ENCODE data around the gene GPNMB.

The GPNMB gene

DNA sequence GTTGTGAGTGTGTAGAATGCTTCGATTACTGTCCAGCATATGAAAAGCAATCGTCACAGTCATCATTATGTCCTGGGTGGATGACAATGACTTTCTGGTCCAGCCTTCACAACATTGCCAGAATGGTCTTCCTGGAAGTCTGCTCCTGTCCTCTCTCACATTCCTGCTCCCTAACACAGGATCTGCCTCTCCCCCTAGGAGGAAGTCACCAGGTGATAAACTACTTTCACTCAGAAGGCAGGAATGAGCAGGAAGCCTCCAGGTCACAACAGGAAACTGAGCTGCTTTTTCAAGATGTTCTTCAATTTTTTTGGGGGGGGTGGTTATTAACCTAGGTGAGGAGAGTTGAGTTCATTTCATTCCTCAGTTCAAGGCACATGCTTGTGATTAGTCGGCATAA is 13.6 kb upstream of the GPNMB start:
- CTCF ChIA-PET, result no interaction called here
- POLR2A ChIA-PET, result no interaction called here
- TF ChIP-seq, protein P1, sequence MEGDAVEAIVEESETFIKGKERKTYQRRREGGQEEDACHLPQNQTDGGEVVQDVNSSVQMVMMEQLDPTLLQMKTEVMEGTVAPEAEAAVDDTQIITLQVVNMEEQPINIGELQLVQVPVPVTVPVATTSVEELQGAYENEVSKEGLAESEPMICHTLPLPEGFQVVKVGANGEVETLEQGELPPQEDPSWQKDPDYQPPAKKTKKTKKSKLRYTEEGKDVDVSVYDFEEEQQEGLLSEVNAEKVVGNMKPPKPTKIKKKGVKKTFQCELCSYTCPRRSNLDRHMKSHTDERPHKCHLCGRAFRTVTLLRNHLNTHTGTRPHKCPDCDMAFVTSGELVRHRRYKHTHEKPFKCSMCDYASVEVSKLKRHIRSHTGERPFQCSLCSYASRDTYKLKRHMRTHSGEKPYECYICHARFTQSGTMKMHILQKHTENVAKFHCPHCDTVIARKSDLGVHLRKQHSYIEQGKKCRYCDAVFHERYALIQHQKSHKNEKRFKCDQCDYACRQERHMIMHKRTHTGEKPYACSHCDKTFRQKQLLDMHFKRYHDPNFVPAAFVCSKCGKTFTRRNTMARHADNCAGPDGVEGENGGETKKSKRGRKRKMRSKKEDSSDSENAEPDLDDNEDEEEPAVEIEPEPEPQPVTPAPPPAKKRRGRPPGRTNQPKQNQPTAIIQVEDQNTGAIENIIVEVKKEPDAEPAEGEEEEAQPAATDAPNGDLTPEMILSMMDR (IDR thresholded peaks at IDR 0.05; ENCODE audit: insufficient read depth, low read length, missing control alignments), result no peak
- no peak overlapping the region for H3K4me3 ChIP-seq (ENCODE audit: low read depth, low read length)
- no peak for DNase-seq (ENCODE audit: low read depth, low spot score)

DNA sequence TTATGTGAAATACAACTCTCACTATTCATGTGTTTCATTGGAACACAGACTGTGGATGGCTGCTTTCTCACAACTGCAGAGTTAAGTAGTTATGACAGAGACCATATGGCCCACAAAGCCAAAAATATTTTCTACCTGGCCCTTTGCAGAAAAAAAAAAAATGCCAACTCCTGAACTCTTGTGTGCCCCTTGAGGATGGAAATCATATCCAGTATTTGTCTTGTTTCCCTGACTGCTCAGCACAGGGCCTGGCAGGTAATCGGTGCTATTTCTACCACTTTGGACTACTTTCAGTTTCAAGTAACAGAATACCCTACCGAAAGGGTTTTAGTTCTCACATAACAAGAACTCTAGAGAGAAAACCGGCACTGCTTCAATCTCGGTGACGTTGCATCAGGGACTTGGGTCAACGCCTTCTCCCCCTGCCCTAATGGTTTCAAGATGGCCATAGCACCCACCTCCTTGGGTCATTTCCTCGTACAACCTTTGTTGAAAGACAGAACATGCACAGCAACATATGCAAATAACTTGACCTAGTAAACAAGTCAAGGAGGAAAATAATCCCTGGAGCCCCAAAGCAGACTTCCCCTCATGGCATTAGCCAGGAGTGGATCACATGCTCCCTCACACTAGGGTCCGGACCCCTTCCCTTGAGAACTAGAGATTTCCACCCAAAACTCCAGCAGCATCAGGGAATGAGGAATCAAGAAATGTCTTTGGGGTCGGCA is 11.8 kb upstream of the GPNMB start:
- ChIA-PET CTCF (interaction anchor here (0.8 kb wide), 1 partner anchor 11 kb away, joined by 3 read pairs; no protein-coding TSS in a partner anchor), POLR2A (no interaction called here)
- TF ChIP-seq, protein P1 (IDR thresholded peaks at IDR 0.05; ENCODE audit: insufficient read depth, low read length, missing control alignments), result no peak
- DNase-seq (ENCODE audit: low read depth, low spot score), result no peak
- H3K4me3 ChIP-seq (ENCODE audit: low read depth, low read length), result no peak overlapping the region

DNA sequence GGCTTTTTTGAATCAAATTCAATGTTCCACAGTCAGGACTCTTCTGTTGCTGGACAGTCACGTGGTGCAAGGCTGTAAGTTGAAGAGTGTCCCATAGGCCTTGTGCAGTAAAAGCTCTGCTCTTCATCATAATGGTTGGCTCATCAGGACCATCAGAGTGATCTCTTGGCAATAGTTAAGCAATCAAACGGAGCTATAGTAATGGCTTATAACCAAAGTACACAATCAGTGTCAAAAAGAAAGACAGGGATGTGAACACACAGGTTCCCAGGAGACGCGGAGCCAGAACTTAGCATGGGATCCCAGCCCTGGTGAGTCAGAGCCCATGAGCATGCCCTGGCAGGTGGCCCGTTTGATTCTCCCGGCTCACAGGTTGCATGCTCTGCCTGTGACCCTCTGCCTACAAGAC is 10.8 kb upstream of the GPNMB start:
- TF ChIP-seq, protein P1 (IDR thresholded peaks at IDR 0.05; ENCODE audit: insufficient read depth, low read length, missing control alignments), result no peak
- ChIA-PET POLR2A (no interaction called here), CTCF (interaction anchor here (0.8 kb wide), 1 partner anchor 10 kb away, joined by 3 read pairs; no protein-coding TSS in a partner anchor)
- DNase-seq (ENCODE audit: low read depth, low spot score), result no peak
- no peak overlapping the region for H3K4me3 ChIP-seq (ENCODE audit: low read depth, low read length)

DNA sequence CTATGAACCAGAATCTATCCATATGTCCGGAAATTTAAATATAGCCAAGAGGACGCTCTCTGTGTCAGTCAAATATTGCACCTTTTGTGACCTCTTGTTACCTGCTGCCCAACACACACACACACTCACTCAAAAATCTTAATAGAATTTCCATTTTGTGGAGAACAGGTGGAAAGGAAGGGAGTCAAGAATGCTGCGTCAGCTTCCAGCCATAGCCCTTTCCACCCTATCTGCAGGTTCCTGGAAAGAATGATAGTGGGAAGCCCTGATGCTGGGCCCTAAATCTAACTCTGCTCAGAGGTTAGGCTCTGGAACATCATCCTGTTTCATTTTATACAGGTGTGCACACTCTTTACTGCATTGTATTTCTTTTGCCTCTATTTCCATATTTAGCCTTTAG is 9.6 kb upstream of the GPNMB start:
- TF ChIP-seq, protein P1 (IDR thresholded peaks at IDR 0.05; ENCODE audit: insufficient read depth, low read length, missing control alignments), result no peak
- H3K4me3 ChIP-seq (ENCODE audit: low read depth, low read length), result no peak overlapping the region
- DNase-seq (ENCODE audit: low read depth, low spot score), result no peak
- CTCF ChIA-PET, result no interaction called here
- POLR2A ChIA-PET, result no interaction called here

DNA sequence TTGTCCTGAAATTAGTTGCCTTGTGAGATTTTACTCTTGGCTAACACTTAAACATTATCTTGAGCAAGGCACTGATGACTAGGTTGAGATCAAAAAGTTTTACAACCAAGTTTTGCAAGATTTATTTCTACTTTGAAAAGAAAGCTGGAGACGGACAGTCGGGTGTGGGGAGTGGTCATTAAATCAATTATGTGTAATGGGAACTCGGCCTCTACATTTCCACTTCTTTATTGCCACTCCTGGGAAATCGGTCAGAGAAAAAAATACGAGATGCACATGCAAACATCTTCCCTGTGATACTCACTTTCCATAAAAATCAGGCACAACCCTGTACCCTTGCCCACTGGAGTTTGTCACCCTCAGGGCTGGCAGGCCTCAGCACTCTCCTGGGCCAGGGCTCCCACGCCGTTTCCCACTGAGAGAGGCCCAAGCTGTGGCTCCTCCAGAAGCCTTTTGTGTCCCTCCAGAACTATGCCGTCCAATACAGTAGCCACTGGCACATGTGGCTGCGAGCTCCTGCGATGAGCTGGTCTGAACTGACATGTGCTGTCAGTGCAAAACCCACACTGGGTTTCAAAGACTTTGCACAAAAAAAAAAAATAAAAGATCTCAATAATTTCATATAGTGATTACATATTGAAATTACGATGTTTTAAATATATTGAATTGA is 7.5 kb upstream of the GPNMB start:
- POLR2A ChIA-PET, result no interaction called here
- no peak overlapping the region for H3K4me3 ChIP-seq (ENCODE audit: low read depth, low read length)
- no peak for DNase-seq (ENCODE audit: low read depth, low spot score)
- CTCF ChIA-PET, result interaction anchor here (0.6 kb wide), 1 partner anchor 1831 kb away, joined by 3 read pairs; no protein-coding TSS in a partner anchor
- TF ChIP-seq, protein P1 (IDR thresholded peaks at IDR 0.05; ENCODE audit: insufficient read depth, low read length, missing control alignments), result no peak

DNA sequence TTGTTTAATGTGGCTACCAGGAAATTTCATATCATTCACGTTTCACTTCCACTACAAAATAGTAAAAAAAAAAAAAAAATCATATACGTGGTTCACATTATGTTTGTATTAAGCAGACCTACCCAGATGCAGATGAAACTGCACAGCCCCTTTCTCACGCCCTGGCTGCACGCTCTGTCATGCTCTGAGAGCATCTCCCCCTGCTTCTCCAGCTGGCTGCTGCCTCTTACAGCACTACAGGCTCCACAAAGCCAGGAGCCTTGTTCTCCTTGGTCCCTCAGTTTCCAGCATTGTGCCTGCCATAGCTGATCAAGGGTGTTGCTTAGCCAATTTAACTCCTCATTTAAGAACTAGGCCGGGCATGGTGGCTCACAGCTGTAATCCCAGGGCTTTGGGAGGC is 6.9 kb upstream of the GPNMB start:
- no peak overlapping the region for H3K4me3 ChIP-seq (ENCODE audit: low read depth, low read length)
- CTCF ChIA-PET, result interaction anchor here (1.0 kb wide), 1 partner anchor 34 kb away, joined by 3 read pairs; no protein-coding TSS in a partner anchor
- POLR2A ChIA-PET, result no interaction called here
- TF ChIP-seq, protein P1 (IDR thresholded peaks at IDR 0.05; ENCODE audit: insufficient read depth, low read length, missing control alignments), result no peak
- DNase-seq (ENCODE audit: low read depth, low spot score), result no peak

All from AG04449 (cell line).